Small intestine (tissue), 7 donors: Measurements from ENCODE around the gene ERVH48-1. TPM values are rescaled to one million over a fixed set of nuclear protein-coding genes. Genes with fewer than 3 reads are reported as not detected.

Experiments used
- DNase-seq, 2 donors: peaks; one replicate each; pipeline versions ENCODE4 v3.0.0 to v3.0.0-alpha.2; 2013
- FAIRE-seq: peaks from 2 replicates; lab custom pipeline; 2012; peaks lifted over from hg19 to GRCh38; lab: Jason Lieb, UNC
- H3K27ac ChIP-seq, 3 donors: one replicate each; pipeline ENCODE4 v1.5.1; 2013; ENCODE audit warnings: low read length in 2 of 3, mild to moderate bottlenecking in 2 of 3, control low read depth in 1 of 3, inconsistent platforms in 1 of 3, low read depth in 1 of 3, moderate library complexity in 1 of 3
- H3K27me3 ChIP-seq, 3 donors: one replicate each; pipeline ENCODE4 v1.6.1; 2013; ENCODE audit warnings: low read length in 3 of 3, inconsistent platforms in 1 of 3; ENCODE audit not compliant: control insufficient read depth in 3 of 3, insufficient read depth in 3 of 3
- H3K36me3 ChIP-seq, 3 donors: one replicate each; pipeline ENCODE4 v1.6.1; 2013; ENCODE audit warnings: low read length in 3 of 3, inconsistent platforms in 1 of 3, low read depth in 1 of 3, mild to moderate bottlenecking in 1 of 3, moderate library complexity in 1 of 3; ENCODE audit not compliant: control insufficient read depth in 3 of 3, insufficient read depth in 2 of 3
- H3K4me1 ChIP-seq, 3 donors: one replicate each; pipeline ENCODE4 v1.6.1; 2013; ENCODE audit warnings: low read length in 2 of 3, inconsistent platforms in 1 of 3, low read depth in 1 of 3, mild to moderate bottlenecking in 1 of 3, moderate library complexity in 1 of 3; ENCODE audit not compliant: control insufficient read depth in 3 of 3, insufficient read depth in 2 of 3
- H3K4me3 ChIP-seq, 3 donors: one replicate each; pipeline ENCODE4 v1.5.1; 2013; ENCODE audit warnings: low read length in 3 of 3, control low read depth in 1 of 3, inconsistent platforms in 1 of 3, low read depth in 1 of 3, mild to moderate bottlenecking in 1 of 3, moderate library complexity in 1 of 3
- H3K9me3 ChIP-seq, 2 donors: one replicate each; pipeline ENCODE4 v1.6.1; 2013; ENCODE audit warnings: low read depth in 1 of 2, low read length in 1 of 2; ENCODE audit not compliant: control insufficient read depth in 2 of 2, insufficient read depth in 1 of 2
- WGBS, 3 donors: extraction: QIAGEN DNeasy Blood & Tissue Kit; methylation state at CpG; one replicate each; pipeline ENCODE4 v1.1.7; 2013; 5-methylcytosine and 5-hydroxymethylcytosine counted together
- polyA plus RNA-seq, 4 donors: library from polyadenylated mRNA; stranded (reverse) in 3 of 4; unstranded in 1 of 4; fragments of 200-250 nt in 3 of 4; fragments of 120-200 nt in 1 of 4; gene quantifications; one replicate each; pipeline versions ENCODE4 v1.2.1 to v1.2.3, GENCODE V29; 2013
- donor health status: healthy with polysubstance abuse.
- donor health status: control.
- donor health status: control.
- donor health status: Bipolar disorder and iron deficiency.
- donor health status: healthy.

The ERVH48-1 gene
- polyA plus RNA-seq, 4 donors = 0.89 TPM; not detected in 3

DNA sequence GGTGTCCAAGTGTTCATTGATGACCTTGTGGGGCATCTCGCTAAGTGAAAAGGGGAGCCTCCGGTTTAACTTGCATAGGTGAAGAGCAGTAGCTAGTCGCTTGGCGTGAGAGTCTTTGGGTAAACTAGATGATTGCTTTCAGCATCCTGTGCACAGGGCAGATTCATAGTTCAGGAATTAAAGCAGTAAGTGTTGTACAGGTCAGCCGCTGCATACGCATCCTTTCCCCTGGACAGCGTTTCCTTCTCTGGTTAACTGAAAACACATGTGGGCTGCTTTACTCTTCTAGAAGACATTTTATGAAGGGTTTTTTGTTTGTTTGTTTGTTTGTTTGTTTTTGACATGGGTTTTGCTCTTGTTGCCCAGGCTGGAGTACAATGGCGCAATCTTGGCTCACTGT is 20.2 kb downstream of the ERVH48-1 start:
- no peaks in the 10 kb centered on the region for H3K4me1 ChIP-seq
- no peak overlapping the region for H3K27ac ChIP-seq
- H3K4me3 ChIP-seq = no peak overlapping the region
- no peak for DNase-seq
- FAIRE-seq = no peak
- H3K36me3 ChIP-seq = peaks cover 23 to 76% (median 25%) of the 10 kb centered on the region in 3 donors
- H3K9me3 ChIP-seq = peaks cover 0 to 9% of the 10 kb centered on the region in 2 donors
- 97 to 98% (median 98%) methylated on average over 8 of the region's 8 CpGs for WGBS, 3 donors
- H3K27me3 ChIP-seq = no peaks in the 10 kb centered on the region

DNA sequence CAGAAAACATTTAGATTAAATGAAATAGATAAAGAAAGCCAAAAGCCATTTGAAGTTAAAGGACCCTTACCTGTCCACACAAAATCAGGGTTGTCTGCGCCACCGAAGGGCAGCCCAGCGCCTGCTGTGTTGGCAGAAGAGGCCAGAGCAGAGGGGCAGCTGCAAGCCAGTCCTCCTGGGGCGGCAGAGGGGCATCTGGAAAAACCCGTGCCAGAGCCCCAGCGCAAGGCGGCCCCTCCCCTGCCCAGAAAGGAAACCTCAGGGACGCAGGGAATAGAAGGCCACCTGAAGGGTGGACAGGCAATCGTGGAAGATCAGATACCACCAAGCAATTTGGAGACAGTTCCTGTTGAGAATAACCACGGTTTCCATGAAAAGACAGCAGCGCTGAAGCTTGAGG is 21.6 kb downstream of the ERVH48-1 start:
- Histone ChIP-seq H3K4me1 (no peaks in the 10 kb centered on the region), H3K4me3 (no peak overlapping the region), H3K27ac (no peak overlapping the region), H3K9me3 (peaks cover 0 to 9% of the 10 kb centered on the region in 2 donors), H3K36me3 (peaks cover 25 to 78% (median 25%) of the 10 kb centered on the region in 3 donors), H3K27me3 (no peaks in the 10 kb centered on the region)
- 94 to 98% (median 98%) methylated on average over 11 of the region's 11 CpGs for WGBS, 3 donors
- FAIRE-seq (no peak), DNase-seq (no peak)

DNA sequence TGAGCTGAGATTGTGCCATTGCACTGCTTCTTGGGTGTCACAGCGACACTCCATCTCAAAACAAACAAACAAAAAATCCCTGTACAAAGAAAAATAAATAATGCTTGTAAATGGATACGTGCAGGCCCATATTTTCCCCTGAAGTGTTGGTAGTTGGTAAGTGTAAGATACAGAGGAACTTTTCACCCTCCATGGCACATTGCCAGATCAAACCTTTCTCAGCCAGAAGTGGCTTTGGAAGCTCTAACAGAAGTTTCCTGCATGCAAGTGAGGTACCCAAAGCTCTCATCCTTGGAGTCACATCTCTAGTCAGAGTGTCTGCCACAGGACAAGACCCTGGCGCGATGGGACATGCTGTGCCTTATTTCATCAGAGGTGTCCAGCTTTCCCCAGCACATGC is 25.0 kb downstream of the ERVH48-1 start:
- no peak overlapping the region for H3K4me3 ChIP-seq
- 89 to 96% (median 90%) methylated on average over 4 of the region's 4 CpGs for WGBS, 3 donors
- DNase-seq (no peak), FAIRE-seq (no peak)
- H3K27ac ChIP-seq = no peak overlapping the region
- no peaks in the 10 kb centered on the region for H3K4me1 ChIP-seq
- H3K36me3 ChIP-seq = peaks cover 19 to 75% (median 27%) of the 10 kb centered on the region in 3 donors
- H3K9me3 ChIP-seq = no peaks in the 10 kb centered on the region
- no peaks in the 10 kb centered on the region for H3K27me3 ChIP-seq

GRCh38 chr21:42892931-42893755 is 32.3 kb downstream of the ERVH48-1 start, which contains the start of gene NDUFV3:
Gene NDUFV3 (plus strand): TSS chr21:42893309. CDS start chr21:42893334, 25 bp downstream.
- 0 to 1% (median 0%) methylated on average over 60 to 87 of the region's 87 CpGs for WGBS, 3 donors
- no peak for FAIRE-seq
- peak within 1 kb of the TSS; percentile 78 to 90 (median 82) for H3K4me3 ChIP-seq
- peaks cover 0 to 4% (median 3%) of the 10 kb centered on the region in 3 donors for H3K4me1 ChIP-seq
- H3K27ac ChIP-seq = peak within 1 kb of the TSS; percentile 98 to 99 (median 98)
- peak; percentile 100 for DNase-seq
- H3K9me3 ChIP-seq = no peaks in the 10 kb centered on the region
- peaks cover 0 to 23% (median 2%) of the 10 kb centered on the region in 3 donors for H3K36me3 ChIP-seq
- H3K27me3 ChIP-seq = no peaks in the 10 kb centered on the region

DNA sequence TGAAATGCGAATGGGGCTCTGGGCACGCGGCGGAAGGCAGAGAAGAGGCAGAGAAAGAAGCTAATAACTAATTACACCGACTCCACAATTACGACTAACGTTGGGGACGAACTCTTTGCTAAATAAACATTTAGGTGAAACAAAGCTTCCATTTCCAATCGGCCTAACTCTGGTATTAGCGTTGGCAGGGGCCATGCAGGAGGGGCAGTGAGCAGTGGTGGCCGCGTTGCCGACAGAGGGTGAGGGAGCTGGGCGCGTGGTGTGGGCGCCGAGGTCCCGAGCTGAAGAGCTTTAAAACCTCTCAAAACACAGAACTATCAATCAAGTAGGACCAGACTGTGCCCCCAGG is 32.9 kb downstream of the ERVH48-1 start:
- Histone ChIP-seq H3K27me3 (no peaks in the 10 kb centered on the region), H3K4me1 (peaks cover 0 to 4% (median 3%) of the 10 kb centered on the region in 3 donors), H3K4me3 (peak overlapping the region; percentile 51 to 90 (median 78)), H3K36me3 (peaks cover 0 to 17% (median 2%) of the 10 kb centered on the region in 3 donors), H3K27ac (peak overlapping the region; percentile 94 to 98 (median 97)), H3K9me3 (no peaks in the 10 kb centered on the region)
- peak in 1 of 2 donors; percentile 47 for DNase-seq
- FAIRE-seq = no peak
- 3 to 14% (median 3%) methylated on average over 18 of the region's 18 CpGs for WGBS, 3 donors

GRCh38 chr21:42887326-42887725 is 38.1 kb downstream of the ERVH48-1 start:
- 90 to 98% (median 95%) methylated on average over 5 of the region's 5 CpGs for WGBS, 3 donors
- Histone ChIP-seq H3K36me3 (no peaks in the 10 kb centered on the region), H3K27me3 (no peaks in the 10 kb centered on the region), H3K27ac (no peak overlapping the region), H3K9me3 (no peaks in the 10 kb centered on the region), H3K4me3 (no peak overlapping the region), H3K4me1 (peaks cover 0 to 2% (median 2%) of the 10 kb centered on the region in 3 donors)
- no peak for DNase-seq
- FAIRE-seq = no peak

- no peaks in the 10 kb centered on the region for H3K9me3 ChIP-seq
- H3K4me1 ChIP-seq = peaks cover 0 to 4% (median 2%) of the 10 kb centered on the region in 3 donors
- no peak overlapping the region for H3K27ac ChIP-seq
- H3K36me3 ChIP-seq = no peaks in the 10 kb centered on the region
- FAIRE-seq (no peak), DNase-seq (no peak)
- H3K27me3 ChIP-seq = no peaks in the 10 kb centered on the region
- WGBS, 3 donors = 59 to 94% (median 88%) methylated on average over 1 of the region's 1 CpG
- no peak overlapping the region for H3K4me3 ChIP-seq
Observed at GRCh38 chr21:42883921-42884320, 41.5 kb downstream of the ERVH48-1 start.

DNA sequence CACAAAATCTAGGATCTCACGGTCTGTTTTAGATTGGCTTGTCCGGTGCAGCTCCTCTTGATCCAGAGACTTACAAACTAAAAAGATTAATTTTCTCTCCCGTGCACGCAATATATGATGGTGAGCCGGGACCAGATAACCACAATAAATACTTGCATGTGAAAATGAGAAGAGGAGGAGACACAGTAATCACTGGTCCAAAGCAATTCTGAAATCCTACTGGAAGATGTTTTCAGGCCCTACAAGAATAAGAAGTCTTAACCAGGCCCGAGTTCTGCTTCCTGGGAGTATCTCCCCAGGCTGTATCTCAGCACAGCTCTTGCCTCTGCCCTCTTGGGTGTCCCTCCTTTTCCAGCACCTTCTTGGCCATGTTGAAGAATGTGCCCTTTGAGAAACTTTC is 45.1 kb downstream of the ERVH48-1 start:
- Histone ChIP-seq H3K27me3 (no peaks in the 10 kb centered on the region), H3K9me3 (no peaks in the 10 kb centered on the region), H3K4me1 (peaks cover 0 to 8% (median 2%) of the 10 kb centered on the region in 3 donors), H3K4me3 (peak overlapping the region in 2 of 3 donors; percentile 71 to 99), H3K36me3 (peaks cover 0 to 8% (median 3%) of the 10 kb centered on the region in 3 donors), H3K27ac (no peak overlapping the region)
- 95 to 96% (median 95%) methylated on average over 6 of the region's 6 CpGs for WGBS, 3 donors
- no peak for DNase-seq
- FAIRE-seq = no peak
